ACC112 (cell line): ENCODE results near the gene C12orf75.

Experiments used
- H2AFZ ChIP-seq: fragments of 200-600 bp; sonication (generic); one replicate; pipeline ENCODE4 v1.6.0; 2017; ENCODE audit warnings: antibody characterized with exemption, low read length; ENCODE audit not compliant: unreplicated experiment
- H3K27ac ChIP-seq: fragments of 200-600 bp; sonication (generic); 2 replicates; pipeline ENCODE4 v1.5.1; 2014; ENCODE audit warnings: low read depth, mild to moderate bottlenecking, antibody characterized with exemption, low read length, moderate library complexity
- H3K27me3 ChIP-seq: fragments of 200-600 bp; sonication (generic); 2 replicates; pipeline ENCODE4 v1.6.1; 2014; ENCODE audit warnings: mild to moderate bottlenecking, antibody characterized with exemption, low read length, moderate library complexity, mixed read lengths; ENCODE audit not compliant: insufficient read depth
- H3K36me3 ChIP-seq: fragments of 200-600 bp; sonication (generic); 2 replicates; pipeline ENCODE4 v1.6.1; 2016; ENCODE audit warnings: mild to moderate bottlenecking, antibody characterized with exemption, low read length, moderate library complexity, mixed read lengths; ENCODE audit not compliant: insufficient read depth
- H3K4me1 ChIP-seq: fragments of 200-600 bp; sonication (generic); one replicate; pipeline ENCODE4 v1.6.1; 2016; ENCODE audit warnings: low read length, mixed read lengths; ENCODE audit not compliant: insufficient read depth, unreplicated experiment, control insufficient read depth
- H3K4me3 ChIP-seq: fragments of 200-600 bp; sonication (generic); 2 replicates; pipeline ENCODE4 v1.5.1; 2014; ENCODE audit warnings: mild to moderate bottlenecking, low read depth, low read length
- H3K79me2 ChIP-seq: fragments of 200-600 bp; sonication (generic); one replicate; pipeline ENCODE4 v1.6.0; 2016; ENCODE audit warnings: low read length; ENCODE audit not compliant: control insufficient read depth, unreplicated experiment, insufficient read depth

Gene C12orf75

DNA sequence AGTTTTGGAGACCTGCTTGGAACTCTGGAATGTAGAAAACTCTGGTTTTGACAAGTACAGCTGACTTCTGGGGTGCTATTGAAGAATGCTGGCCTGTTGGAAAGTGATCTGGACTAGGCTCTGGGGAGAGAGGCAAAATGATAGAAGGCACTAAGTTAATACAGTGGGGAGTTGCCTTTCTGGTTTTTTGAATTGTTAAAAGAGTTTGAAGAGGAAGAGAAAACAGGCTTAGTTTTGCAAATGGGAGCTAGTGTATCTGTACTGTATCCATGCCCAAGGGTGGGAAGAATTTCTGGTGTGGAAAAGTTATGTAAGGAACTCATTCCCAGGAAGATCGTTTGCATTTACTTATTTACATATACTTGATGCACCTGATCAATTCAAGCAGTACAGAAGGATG is 43.8 kb downstream of the C12orf75 start:
- Histone ChIP-seq H3K79me2 (no peaks in the 10 kb centered on the region), H3K36me3 (peaks cover 8% of the 10 kb centered on the region), H3K4me1 (no peaks in the 10 kb centered on the region), H3K4me3 (no peak overlapping the region), H3K27ac (no peak overlapping the region), H3K27me3 (no peaks in the 10 kb centered on the region), H2AFZ (no peak overlapping the region)

DNA sequence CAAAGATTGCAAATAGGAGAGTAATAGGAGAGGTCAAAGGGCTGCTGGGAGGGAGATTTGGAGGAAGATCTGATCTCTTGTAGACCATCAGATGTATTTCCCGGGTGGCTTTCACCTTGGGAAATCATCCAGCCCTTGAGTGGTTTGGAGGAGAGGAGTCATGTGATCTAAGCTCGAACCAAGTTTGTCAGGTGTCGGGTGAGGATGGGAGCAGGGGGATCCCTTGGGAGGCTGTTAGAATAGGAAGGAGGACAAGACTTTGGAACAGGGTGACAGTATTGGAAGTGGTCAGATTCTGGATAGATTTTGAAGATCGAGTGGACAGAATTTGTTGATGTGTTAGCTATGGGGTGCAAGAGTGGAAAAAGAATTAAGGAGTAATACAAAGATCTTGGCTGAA is 46.6 kb downstream of the C12orf75 start:
- Histone ChIP-seq H3K36me3 (peaks cover 4% of the 10 kb centered on the region; the same call in 1 of the 2 replicates), H3K27ac (no peak overlapping the region)

GRCh38 chr12:105378911-105379310 is 48.4 kb downstream of the C12orf75 start:
- Histone ChIP-seq H2AFZ (no peak overlapping the region), H3K79me2 (no peaks in the 10 kb centered on the region), H3K4me3 (no peak overlapping the region), H3K4me1 (peaks cover 7% of the 10 kb centered on the region), H3K36me3 (no peaks in the 10 kb centered on the region), H3K27ac (no peak overlapping the region), H3K27me3 (no peaks in the 10 kb centered on the region)

More for the DNA sequence above, 46.6 kb downstream of the C12orf75 start:
- H3K79me2 ChIP-seq, result no peaks in the 10 kb centered on the region
- H3K27me3 ChIP-seq, result no peaks in the 10 kb centered on the region
- H3K4me1 ChIP-seq, result no peaks in the 10 kb centered on the region
- no peak overlapping the region for H2AFZ ChIP-seq
- no peak overlapping the region for H3K4me3 ChIP-seq

GRCh38 chr12:105382771-105383622 is 52.5 kb downstream of the C12orf75 start:
- no peaks in the 10 kb centered on the region for H3K36me3 ChIP-seq
- H3K27ac ChIP-seq, result no peak overlapping the region
- peak overlapping the region; percentile 62 for H2AFZ ChIP-seq
- H3K4me3 ChIP-seq, result peak overlapping the region; percentile 72
- no peaks in the 10 kb centered on the region for H3K79me2 ChIP-seq
- no peaks in the 10 kb centered on the region for H3K27me3 ChIP-seq
- H3K4me1 ChIP-seq, result peaks cover 7% of the 10 kb centered on the region

DNA sequence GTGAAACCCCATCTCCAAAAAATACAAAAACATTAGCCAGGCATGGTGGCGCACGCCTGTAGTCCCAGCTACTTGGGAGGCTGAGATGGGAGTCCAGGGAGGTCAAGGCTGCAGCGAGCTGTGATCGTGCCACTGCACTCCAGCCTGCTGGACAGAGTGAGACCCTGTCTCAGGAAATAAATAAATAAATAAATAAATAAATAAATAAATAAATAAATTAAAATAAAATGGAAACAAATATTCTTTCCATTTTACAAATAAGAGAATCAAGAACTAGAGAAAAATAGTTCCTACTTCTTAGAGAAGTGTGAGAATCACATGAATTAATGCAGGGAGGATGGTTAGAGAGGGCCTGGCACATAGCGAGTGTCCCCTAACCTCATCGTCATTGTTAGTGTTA is 53.7 kb downstream of the C12orf75 start:
- no peak overlapping the region for H3K27ac ChIP-seq

GRCh38 chr12:105384916-105385535 is 54.5 kb downstream of the C12orf75 start:
- H3K27ac ChIP-seq, result no peak overlapping the region
- H3K79me2 ChIP-seq, result no peaks in the 10 kb centered on the region
- H3K27me3 ChIP-seq, result no peaks in the 10 kb centered on the region
- H2AFZ ChIP-seq, result no peak overlapping the region
- no peak overlapping the region for H3K4me3 ChIP-seq
- H3K36me3 ChIP-seq, result no peaks in the 10 kb centered on the region
- H3K4me1 ChIP-seq, result peaks cover 7% of the 10 kb centered on the region

More for the DNA sequence above, 53.7 kb downstream of the C12orf75 start:
- H3K27me3 ChIP-seq, result no peaks in the 10 kb centered on the region
- no peaks in the 10 kb centered on the region for H3K79me2 ChIP-seq
- H2AFZ ChIP-seq, result no peak overlapping the region
- H3K4me1 ChIP-seq, result peaks cover 7% of the 10 kb centered on the region
- no peak overlapping the region for H3K4me3 ChIP-seq
- no peaks in the 10 kb centered on the region for H3K36me3 ChIP-seq

DNA sequence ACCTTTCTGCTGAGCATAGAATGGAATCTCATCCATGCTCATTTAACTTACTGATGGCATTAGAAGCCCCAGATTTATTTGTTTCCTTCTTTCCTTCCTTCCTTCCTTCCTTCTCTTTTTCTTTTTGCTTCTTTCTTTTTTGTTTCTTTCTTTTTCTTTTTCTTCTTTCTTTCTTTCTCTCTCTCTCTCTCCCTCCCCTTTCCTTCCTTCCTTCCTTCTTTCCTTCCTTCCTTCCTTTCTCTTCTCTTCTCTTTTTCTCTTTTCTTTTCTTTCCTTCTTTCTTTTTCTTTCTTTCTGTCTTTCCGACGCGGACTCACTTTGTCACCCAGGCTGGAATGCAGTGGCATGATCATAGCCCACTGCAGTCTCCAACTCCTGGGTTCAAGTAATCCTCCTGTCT is 55.9 kb downstream of the C12orf75 start:
- Histone ChIP-seq H3K36me3 (no peaks in the 10 kb centered on the region), H3K4me3 (no peak overlapping the region), H3K4me1 (peaks cover 7% of the 10 kb centered on the region), H3K27ac (no peak overlapping the region), H3K79me2 (no peaks in the 10 kb centered on the region), H2AFZ (no peak overlapping the region), H3K27me3 (no peaks in the 10 kb centered on the region)

DNA sequence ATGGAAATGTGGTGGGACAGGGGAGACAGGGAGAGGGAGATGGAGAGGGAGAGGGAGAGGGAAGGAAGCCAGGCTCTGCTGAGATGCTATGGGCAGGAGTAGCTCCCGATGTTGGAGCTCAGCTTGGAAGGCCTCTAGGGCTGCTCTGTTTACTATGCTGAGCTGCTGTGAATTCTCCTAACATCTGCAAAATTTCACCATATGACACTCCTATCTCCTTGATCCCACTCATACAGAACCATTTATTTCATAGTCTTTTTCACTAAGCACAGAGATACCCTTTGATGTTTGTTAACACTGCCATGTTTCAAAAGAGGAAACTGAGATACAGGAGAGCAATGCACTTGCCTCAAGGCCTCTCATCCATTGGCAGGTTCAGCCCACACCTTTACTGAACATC is 60.7 kb downstream of the C12orf75 start:
- Histone ChIP-seq H3K4me3 (no peak overlapping the region), H3K27ac (no peak overlapping the region), H3K27me3 (no peaks in the 10 kb centered on the region), H3K4me1 (peaks cover 8% of the 10 kb centered on the region), H3K79me2 (no peaks in the 10 kb centered on the region), H2AFZ (no peak overlapping the region), H3K36me3 (no peaks in the 10 kb centered on the region)

DNA sequence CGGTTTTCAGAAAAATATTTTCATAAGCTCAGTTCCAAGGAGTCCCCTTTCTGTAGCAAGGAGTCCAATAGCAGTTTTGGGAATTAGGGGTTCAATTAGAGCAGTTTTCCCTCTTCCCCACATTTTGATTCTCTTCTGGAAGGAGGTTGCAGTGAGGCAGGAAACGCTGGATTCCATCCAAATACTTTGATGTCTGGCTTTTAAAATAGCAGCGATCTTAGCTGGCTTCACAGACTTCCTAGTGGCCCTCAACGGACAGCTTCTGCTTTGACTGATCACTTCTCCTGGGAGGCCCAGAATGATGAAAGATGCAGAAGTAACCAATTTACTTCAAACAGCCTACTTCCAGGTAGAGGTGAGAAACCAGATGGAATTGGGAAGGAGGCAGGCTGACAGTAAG is 63.1 kb downstream of the C12orf75 start:
- H3K79me2 ChIP-seq, result no peaks in the 10 kb centered on the region
- H3K36me3 ChIP-seq, result no peaks in the 10 kb centered on the region
- H3K27ac ChIP-seq, result no peak overlapping the region

GRCh38 chr12:105396024-105396423 is 65.5 kb downstream of the C12orf75 start:
- Histone ChIP-seq H3K27me3 (no peaks in the 10 kb centered on the region), H3K4me3 (no peak overlapping the region), H3K27ac (no peak overlapping the region), H3K79me2 (no peaks in the 10 kb centered on the region), H3K4me1 (peaks cover 8% of the 10 kb centered on the region), H3K36me3 (no peaks in the 10 kb centered on the region), H2AFZ (no peak overlapping the region)

More for the DNA sequence above, 63.1 kb downstream of the C12orf75 start:
- H2AFZ ChIP-seq, result no peak overlapping the region
- H3K4me1 ChIP-seq, result peaks cover 8% of the 10 kb centered on the region
- H3K27me3 ChIP-seq, result no peaks in the 10 kb centered on the region
- H3K4me3 ChIP-seq, result no peak overlapping the region

GRCh38 chr12:105396983-105397382 is 66.5 kb downstream of the C12orf75 start:
- Histone ChIP-seq H2AFZ (no peak overlapping the region), H3K27ac (no peak overlapping the region), H3K27me3 (no peaks in the 10 kb centered on the region), H3K4me3 (no peak overlapping the region), H3K4me1 (peaks cover 8% of the 10 kb centered on the region), H3K79me2 (no peaks in the 10 kb centered on the region), H3K36me3 (no peaks in the 10 kb centered on the region)
